K562 treated with DMSO at 1 percent for 12 hours (cell line): ENCODE data around the gene NAALADL2. TPM values are rescaled to one million over a fixed set of nuclear protein-coding genes. Genes with fewer than 3 reads are reported as not detected.

Experiments
- total RNA-seq: library from RNA; unstranded; fragments of 300-600 nt; gene quantifications from 2 replicates; pipeline ENCODE4 v1.2.3, GENCODE V29; 2022; ENCODE audit not compliant: insufficient read depth

Gene NAALADL2
- not detected in 2 replicates for total RNA-seq

DNA sequence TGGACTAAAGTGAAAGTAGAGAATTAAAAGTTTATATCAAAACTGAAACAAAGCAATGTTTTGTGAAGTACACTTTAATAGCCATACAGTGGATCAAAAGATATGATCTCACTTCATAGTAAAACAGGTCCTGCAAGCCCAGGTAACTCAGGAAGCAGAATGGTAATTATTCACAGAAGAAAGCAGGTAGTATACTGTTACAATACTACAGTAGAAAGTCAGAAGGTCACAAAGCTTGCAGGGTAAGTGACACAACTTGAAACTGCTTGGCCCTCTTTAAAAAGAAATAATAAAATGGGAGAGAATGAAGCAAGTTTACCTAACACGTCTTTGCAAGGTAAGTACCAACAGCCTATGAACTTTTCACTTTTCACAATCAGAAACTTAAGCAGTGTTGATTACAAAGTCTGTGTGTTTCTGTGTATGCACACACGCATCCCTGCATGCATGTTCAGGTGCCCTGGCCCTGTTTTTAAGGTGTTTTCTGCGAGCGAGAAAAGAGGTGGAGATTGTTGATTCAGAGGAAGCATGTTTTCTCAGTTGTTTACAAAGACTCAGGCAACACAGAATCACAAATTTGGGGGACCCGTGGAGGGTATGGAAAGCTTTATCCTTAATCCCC lies at the start of gene NAALADL2:
TSS of gene NAALADL2 (plus strand) at position 221 of the 622 bp plus-strand sequence.

